HFF-Myc (cell line): ENCODE results near the gene CTNNA3.

Experiments used
- DNase-seq: peaks from one replicate; pipeline ENCODE4 v3.0.0-alpha.2; 2011; ENCODE audit warnings: low read depth; ENCODE audit errors: extremely low read depth
- H3K4me3 ChIP-seq: replicated peaks from 2 replicates; pipeline ENCODE4 v1.5.1; 2011; ENCODE audit warnings: low read depth, mild to moderate bottlenecking, control low read depth, low read length
- TF ChIP-seq, protein P1 (sequence below): IDR thresholded peaks from 2 replicates; pipeline ENCODE4 v1.5.1; 2012; ENCODE audit warnings: mild to moderate bottlenecking, low read depth, low read length, control low read depth; ENCODE audit errors: missing control alignments

The CTNNA3 gene

DNA sequence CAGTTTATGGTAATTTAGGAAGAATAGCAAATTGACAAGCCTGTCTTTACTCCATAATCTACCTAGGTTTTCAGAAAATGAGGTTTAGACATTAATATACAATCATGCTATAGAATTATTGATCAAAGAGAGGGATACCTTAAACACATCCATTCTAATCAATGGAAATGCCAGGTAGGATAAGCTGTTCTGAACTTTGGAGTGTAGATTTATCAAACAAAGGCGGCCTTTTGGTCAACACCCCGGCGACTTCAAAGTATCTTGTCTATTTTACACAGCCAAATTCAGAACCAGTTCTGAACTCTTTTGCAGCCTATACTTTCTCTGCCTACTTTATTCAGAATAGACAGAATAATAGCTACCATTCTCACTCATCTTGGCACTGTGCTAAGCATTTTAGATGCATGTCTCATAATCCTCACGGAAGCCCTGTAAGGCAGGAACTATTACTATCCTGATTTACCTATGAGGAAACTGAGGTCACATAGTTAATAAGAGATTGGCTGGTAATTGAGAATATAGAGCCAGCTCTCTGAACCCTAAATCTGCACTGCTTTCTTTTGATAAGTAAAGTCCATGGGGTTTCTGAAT lies 1412.0 kb downstream of the CTNNA3 start:
- H3K4me3 ChIP-seq = no peak overlapping the region
- TF ChIP-seq, protein P1, sequence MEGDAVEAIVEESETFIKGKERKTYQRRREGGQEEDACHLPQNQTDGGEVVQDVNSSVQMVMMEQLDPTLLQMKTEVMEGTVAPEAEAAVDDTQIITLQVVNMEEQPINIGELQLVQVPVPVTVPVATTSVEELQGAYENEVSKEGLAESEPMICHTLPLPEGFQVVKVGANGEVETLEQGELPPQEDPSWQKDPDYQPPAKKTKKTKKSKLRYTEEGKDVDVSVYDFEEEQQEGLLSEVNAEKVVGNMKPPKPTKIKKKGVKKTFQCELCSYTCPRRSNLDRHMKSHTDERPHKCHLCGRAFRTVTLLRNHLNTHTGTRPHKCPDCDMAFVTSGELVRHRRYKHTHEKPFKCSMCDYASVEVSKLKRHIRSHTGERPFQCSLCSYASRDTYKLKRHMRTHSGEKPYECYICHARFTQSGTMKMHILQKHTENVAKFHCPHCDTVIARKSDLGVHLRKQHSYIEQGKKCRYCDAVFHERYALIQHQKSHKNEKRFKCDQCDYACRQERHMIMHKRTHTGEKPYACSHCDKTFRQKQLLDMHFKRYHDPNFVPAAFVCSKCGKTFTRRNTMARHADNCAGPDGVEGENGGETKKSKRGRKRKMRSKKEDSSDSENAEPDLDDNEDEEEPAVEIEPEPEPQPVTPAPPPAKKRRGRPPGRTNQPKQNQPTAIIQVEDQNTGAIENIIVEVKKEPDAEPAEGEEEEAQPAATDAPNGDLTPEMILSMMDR = no peak
- DNase-seq = no peak

DNA sequence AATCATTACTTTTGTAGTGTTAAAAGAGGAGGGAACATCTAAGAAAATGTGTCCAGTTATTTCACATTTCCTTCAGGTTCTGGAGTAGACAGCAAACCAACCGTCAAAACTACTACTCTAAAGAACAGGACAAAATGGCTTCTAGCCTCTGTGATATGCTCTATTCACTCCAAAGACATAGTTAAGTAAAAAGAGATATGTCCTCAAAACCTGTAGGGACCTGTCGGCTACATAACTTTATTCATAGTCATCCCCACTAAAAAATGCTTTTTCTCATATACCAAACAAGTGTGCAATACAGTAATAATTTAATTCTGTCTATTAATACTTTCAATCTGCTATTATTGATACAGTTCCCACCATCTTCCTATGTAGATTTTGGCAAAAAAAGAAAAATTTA lies 1412.9 kb downstream of the CTNNA3 start:
- TF ChIP-seq, protein P1 = no peak
- no peak for DNase-seq

DNA sequence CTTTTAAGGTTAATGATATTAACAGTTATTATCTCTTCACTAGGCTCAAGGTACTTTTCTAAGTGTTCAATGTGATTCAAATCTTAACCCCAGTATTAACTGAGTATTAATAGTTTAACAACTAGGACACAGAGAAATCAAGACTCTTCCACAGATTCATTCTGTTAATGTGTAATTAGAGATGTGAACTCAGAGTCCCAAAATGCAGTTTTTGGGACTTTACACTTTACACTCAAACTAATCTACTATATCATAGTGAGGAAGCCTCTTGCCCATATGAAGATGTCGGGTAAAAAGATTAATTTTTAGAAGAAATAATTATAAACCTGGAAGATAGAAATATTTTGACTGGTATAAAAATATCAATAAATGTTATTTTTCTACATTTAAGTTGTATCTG lies 1414.7 kb downstream of the CTNNA3 start:
- H3K4me3 ChIP-seq = no peak overlapping the region
- DNase-seq = no peak
- TF ChIP-seq, protein P1 = no peak

More for the DNA sequence above, 1412.9 kb downstream of the CTNNA3 start:
- no peak overlapping the region for H3K4me3 ChIP-seq

DNA sequence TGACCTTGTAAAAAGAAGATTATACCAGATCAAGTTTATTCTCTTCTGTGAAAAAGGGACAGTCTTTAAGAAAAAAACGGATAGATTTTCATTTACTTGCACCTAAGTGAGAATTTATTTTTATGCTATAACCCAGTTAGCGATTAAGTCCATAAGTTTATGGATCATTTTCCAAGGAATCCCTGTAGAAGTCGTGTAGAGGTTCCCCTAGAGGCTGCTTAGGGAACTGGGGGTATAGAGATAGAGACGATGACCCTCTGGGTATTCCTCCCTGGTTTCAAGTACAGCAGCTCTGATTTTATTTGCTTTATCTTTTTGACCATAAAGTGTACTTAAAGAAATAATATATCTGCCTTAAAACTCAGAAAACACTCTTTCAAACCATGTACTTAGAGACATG lies 1418.5 kb downstream of the CTNNA3 start:
- no peak for DNase-seq
- H3K4me3 ChIP-seq = no peak overlapping the region
- TF ChIP-seq, protein P1 = no peak

DNA sequence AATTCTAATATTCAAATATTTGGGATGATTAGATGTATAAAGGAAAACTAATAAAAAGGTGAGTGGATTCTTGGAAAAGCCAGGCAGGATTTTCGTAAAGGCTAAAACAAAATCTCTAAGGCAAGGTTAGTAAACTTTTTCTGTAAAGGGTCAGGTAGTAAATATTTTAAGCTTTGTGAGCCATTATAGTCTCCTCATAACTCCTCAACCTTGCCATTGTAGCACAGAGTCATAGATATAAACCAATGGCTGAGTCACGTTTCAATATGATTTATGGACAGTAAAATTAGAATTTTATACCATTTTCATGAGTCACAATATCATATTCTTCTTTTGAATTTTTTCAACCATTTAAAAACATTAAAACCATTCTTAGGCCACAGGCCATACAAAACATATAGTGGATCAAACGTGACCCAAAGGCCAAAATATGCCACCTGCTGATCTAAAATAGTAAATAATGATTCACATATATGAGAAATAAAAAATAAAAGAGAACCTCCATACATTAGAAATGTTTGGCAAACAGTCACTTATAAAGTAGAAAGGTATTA lies 1422.0 kb downstream of the CTNNA3 start:
- no peak for DNase-seq
- TF ChIP-seq, protein P1 = no peak
- no peak overlapping the region for H3K4me3 ChIP-seq

DNA sequence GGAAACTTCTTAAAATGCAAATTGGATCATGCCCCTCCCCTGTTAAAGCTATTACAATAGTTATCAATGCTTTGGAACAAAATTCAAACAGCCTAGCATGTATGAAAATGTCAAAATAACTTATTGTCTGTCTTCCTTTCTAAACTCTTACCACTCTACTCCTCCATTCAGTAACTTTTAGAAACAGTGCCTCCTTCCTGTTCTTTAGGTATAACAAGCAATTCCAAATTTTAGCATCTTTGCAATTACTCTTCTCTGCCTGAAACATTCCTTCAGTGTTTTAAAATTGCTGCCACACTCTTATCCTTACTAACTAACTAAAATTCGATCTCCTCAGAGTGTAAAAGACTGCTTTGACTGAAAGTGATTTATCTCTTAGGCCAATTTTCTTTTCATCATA lies 1430.6 kb downstream of the CTNNA3 start:
- no peak overlapping the region for H3K4me3 ChIP-seq
- DNase-seq = no peak
- TF ChIP-seq, protein P1 = no peak

DNA sequence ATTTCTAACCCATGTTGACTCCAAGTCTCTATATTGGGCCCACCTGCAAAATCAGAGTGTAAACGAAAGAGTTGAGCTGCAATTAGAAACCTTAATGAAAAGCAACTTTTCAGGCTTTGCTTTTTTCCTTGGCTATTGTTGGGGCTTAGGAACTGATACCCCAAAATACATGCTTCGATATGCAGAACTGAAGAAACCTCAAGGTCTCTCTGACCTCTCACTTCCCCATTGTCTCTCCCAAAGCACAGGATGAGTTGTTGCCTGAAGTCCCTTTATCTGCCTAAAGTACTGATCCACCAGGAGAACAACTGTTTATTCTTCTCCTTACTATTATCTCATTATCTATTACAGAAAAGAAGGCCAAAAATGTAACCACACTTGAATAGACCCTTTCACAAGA lies 1436.2 kb downstream of the CTNNA3 start:
- TF ChIP-seq, protein P1 = no peak
- no peak overlapping the region for H3K4me3 ChIP-seq
- no peak for DNase-seq
